Pancreas (tissue), 10 donors: ENCODE measurements around the gene MAP3K8. TPM values are rescaled to one million over a fixed set of nuclear protein-coding genes. Genes with fewer than 3 reads are reported as not detected.

Source experiments
- ATAC-seq, 4 donors: fragments of 200-7000 bp; cut with Tn5 transposase; one replicate each; pipeline versions ENCODE4 v1.8.0 to v1.9.1; 2020; ENCODE audit warnings: mild to moderate bottlenecking in 4 of 4, moderate library complexity in 4 of 4
- DNase-seq, 6 donors: peaks; one replicate each; pipeline ENCODE4 v3.0.0-alpha.2; 2020
- FAIRE-seq: peaks from 2 replicates; lab custom pipeline; 2012; peaks lifted over from hg19 to GRCh38; lab: Jason Lieb, UNC
- H3K27ac ChIP-seq, 4 donors: fragments of 200-600 bp; sonication (generic); 1 replicate in 3 of 4; 2 replicates in 1 of 4; pipeline versions ENCODE4 v1.5.0 to v1.8.0; 2020
- H3K27me3 ChIP-seq, 4 donors: fragments of 200-600 bp; one replicate each; pipeline ENCODE4 v1.8.0; 2021
- H3K36me3 ChIP-seq, 3 donors: fragments of 200-600 bp; sonication (generic) in 1 of 3; one replicate each; pipeline versions ENCODE4 v1.5.0 to v1.8.0; 2020 to 2021
- H3K4me1 ChIP-seq, 3 donors: fragments of 200-600 bp; one replicate each; pipeline ENCODE4 v1.8.0; 2021
- H3K4me3 ChIP-seq, 4 donors: fragments of 200-600 bp; sonication (generic) in 2 of 4; one replicate each; pipeline versions ENCODE4 v1.5.0 to v1.8.0; 2020 to 2021
- H3K9me3 ChIP-seq, 4 donors: fragments of 200-600 bp; one replicate each; pipeline ENCODE4 v1.8.0; 2021
- CTCF ChIP-seq, 4 donors: fragments of 200-600 bp; sonication (generic) in 3 of 4; IDR thresholded peaks; one replicate each; pipeline versions ENCODE4 v1.5.0 to v1.8.0; 2021; ENCODE audit warnings: antibody characterized with exemption in 4 of 4
- WGBS, 2 donors: extraction: QIAGEN DNeasy Blood & Tissue Kit; methylation state at CpG; one replicate each; pipeline ENCODE4 v1.1.7; 2013; 5-methylcytosine and 5-hydroxymethylcytosine counted together
- intact Hi-C, 3 donors: fragments of 100-400 bp; cut with DNase I; formaldehyde crosslinking; loops; one replicate each; pipeline versions ENCODE4 v1.11.1 to v1.14.2; 2022
- polyA plus RNA-seq, 2 donors: library from polyadenylated mRNA; stranded (reverse); fragments of 200-250 nt; gene quantifications; one replicate each; pipeline ENCODE4 v1.2.3, GENCODE V29; 2013
- total RNA-seq, 6 donors: library from RNA; stranded (reverse); fragmentation: NEBNext Ultra II Directional in 4 of 6; extraction: Animal tissue kit (Norgen Biotek cat#: 25700) in 4 of 6; gene quantifications; one replicate each; pipeline versions ENCODE4 v1.2.1 to v1.2.4, GENCODE V29; 2021 to 2023
- donor health status: healthy with polysubstance abuse.
- donor health status: DM: no; HTN: no; CAD: no; lungs with moderate emphysema.
- donor health status: DM: no; HTN: no; CAD: no.
- donor health status: control.
- donor health status: control.
- donor health status: Bipolar disorder and iron deficiency.
- donor health status: DM: yes; HTN: yes; CAD: no.
- donor health status: DM: no; HTN: no; CAD: no.
- donor health status: DM: no; HTN: no; CAD: no.
- donor health status: DM: yes; HTN: yes; CAD: no.

Gene MAP3K8
- total RNA-seq (1 to 10 TPM; 2.8 to 9.2 (median 4.8) TPM), polyA plus RNA-seq (10 to 100 TPM in 1 of 2 donors, 1 to 10 TPM in 1; 6.9 to 13.0 TPM)

- FAIRE-seq (no peak), DNase-seq (peak; percentile 84 to 93 (median 90)), ATAC-seq (peak; percentile 82 to 89 (median 88))
- H3K9me3 ChIP-seq, result no peaks in the 10 kb centered on the region
- WGBS, 2 donors, result 0% methylated on average over 48 to 56 of the region's 56 CpGs
- no peaks in the 10 kb centered on the region for H3K36me3 ChIP-seq
- peak within 1 kb of the TSS; percentile 60 to 98 (median 92) for H3K4me3 ChIP-seq
- no peaks in the 10 kb centered on the region for H3K27me3 ChIP-seq
- H3K27ac ChIP-seq, result peak within 1 kb of the TSS; percentile 86 to 99 (median 96)
- H3K4me1 ChIP-seq, result peaks cover 0 to 9% (median under 1%) of the 10 kb centered on the region in 3 donors
- TF ChIP-seq CTCF (IDR thresholded peaks at IDR 0.05), result no peak
- intact Hi-C loops, result no loop called here
Measured at GRCh38 chr10:30433730-30434272, at the start of gene MAP3K8. Gene MAP3K8, plus strand, starts transcription at chr10:30434184. Its CDS starts 4,755 bp downstream, at chr10:30438939.

GRCh38 chr10:30384701-30385201 lies 49.2 kb upstream of the MAP3K8 start:
- ATAC-seq (peak in 1 of 4 donors; percentile 27), FAIRE-seq (no peak), DNase-seq (no peak)
- no peaks in the 10 kb centered on the region for H3K27me3 ChIP-seq
- H3K36me3 ChIP-seq, result no peaks in the 10 kb centered on the region
- TF ChIP-seq CTCF (IDR thresholded peaks at IDR 0.05), result no peak
- H3K4me1 ChIP-seq, result no peaks in the 10 kb centered on the region
- no peaks in the 10 kb centered on the region for H3K9me3 ChIP-seq
- H3K4me3 ChIP-seq, result no peak overlapping the region
- WGBS, 2 donors, result 42 to 47% methylated on average over 10 of the region's 10 CpGs
- no peak overlapping the region for H3K27ac ChIP-seq
- intact Hi-C loops, result no loop called here

GRCh38 chr10:30386801-30387588 lies 47.0 kb upstream of the MAP3K8 start:
- ATAC-seq (no peak), FAIRE-seq (no peak), DNase-seq (no peak)
- no peaks in the 10 kb centered on the region for H3K4me1 ChIP-seq
- no peaks in the 10 kb centered on the region for H3K27me3 ChIP-seq
- H3K27ac ChIP-seq, result no peak overlapping the region
- no peak overlapping the region for H3K4me3 ChIP-seq
- H3K9me3 ChIP-seq, result no peaks in the 10 kb centered on the region
- H3K36me3 ChIP-seq, result no peaks in the 10 kb centered on the region
- no peak for TF ChIP-seq CTCF (IDR thresholded peaks at IDR 0.05)
- 73 to 85% methylated on average over 13 of the region's 13 CpGs for WGBS, 2 donors
- intact Hi-C loops, result no loop called here

- Histone ChIP-seq H3K27me3 (no peaks in the 10 kb centered on the region), H3K9me3 (no peaks in the 10 kb centered on the region), H3K36me3 (no peaks in the 10 kb centered on the region), H3K4me1 (no peaks in the 10 kb centered on the region), H3K4me3 (no peak overlapping the region), H3K27ac (no peak overlapping the region)
- TF ChIP-seq CTCF (IDR thresholded peaks at IDR 0.05), result no peak
- FAIRE-seq, result no peak
- intact Hi-C loops, result no loop called here
- 77 to 88% methylated on average over 3 of the region's 3 CpGs for WGBS, 2 donors
- no peak for ATAC-seq
- DNase-seq, result no peak
Measured at GRCh38 chr10:30387646-30388243, 46.2 kb upstream of the MAP3K8 start.
